Measurements from ENCODE around the gene HRCT1. TPM values are rescaled to one million over a fixed set of nuclear protein-coding genes. Genes with fewer than 3 reads are reported as not detected.

HRCT1 gene
- total RNA-seq, 1 experiment from 2014 or later, result 0.32 TPM

DNA sequence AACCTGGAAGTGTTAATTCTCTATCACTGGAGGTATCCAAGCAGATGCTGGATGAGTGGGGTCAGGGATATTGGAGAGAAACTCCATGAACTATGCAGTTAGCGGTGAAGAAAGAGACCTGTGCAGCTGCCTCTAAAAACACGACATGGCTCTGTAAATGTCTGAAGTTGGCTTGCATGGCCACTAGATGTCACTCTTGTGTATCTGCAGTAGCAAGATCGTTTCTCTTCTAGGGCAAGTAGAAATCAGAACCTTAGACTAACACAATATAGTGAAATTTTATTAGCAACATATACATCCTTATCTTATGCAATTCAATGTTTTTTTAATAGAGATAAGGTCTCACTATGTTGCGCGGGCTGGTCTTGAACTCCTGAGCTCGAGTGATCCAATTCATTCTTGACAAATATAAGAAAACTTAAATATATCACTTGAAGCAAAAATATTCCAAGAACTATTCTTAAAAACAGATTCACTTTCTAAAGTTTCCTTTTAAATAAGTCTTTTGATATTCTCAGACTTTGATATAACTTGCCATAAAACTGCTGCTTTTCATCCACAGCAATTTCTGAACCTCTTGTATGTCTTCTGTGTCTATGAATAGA lies 49.0 kb downstream of the HRCT1 start (continued):
- TF ChIP-seq TCF7L2 (IDR thresholded peaks at IDR 0.05; ENCODE audit: borderline replicate concordance, extremely low read depth, insufficient read depth, insufficient read length), result no peak

- Histone ChIP-seq H3K36me3 (ENCODE audit: control insufficient read depth in 1 of 2, insufficient read depth in 2 of 2, low read length in 2 of 2) (no peaks in the 10 kb centered on the region), H3K9me3 (ENCODE audit: control insufficient read depth in 1 of 2, insufficient read depth in 1 of 2, low read depth in 1 of 2, low read length in 2 of 2) (no peaks in the 10 kb centered on the region), H4K20me1 (ENCODE audit: insufficient read depth) (no peaks in the 10 kb centered on the region), H3K79me2 (ENCODE audit: insufficient read depth, low read length) (no peaks in the 10 kb centered on the region), H3K4me2 (ENCODE audit: low read length) (no peak overlapping the region), H3K27me3 (ENCODE audit: insufficient read depth, low read length) (no peaks in the 10 kb centered on the region), H3K27ac (ENCODE audit: low read depth, low read length) (no peak overlapping the region), H2AFZ (ENCODE audit: low read depth, low read length, poor library complexity, severe bottlenecking) (no peak overlapping the region), H3K4me3 (replicated peaks in 1 of 2; ENCODE audit: low read depth in 1 of 2, low read length in 2 of 2) (no peak overlapping the region), H3K4me1 (ENCODE audit: control insufficient read depth in 1 of 2, insufficient read depth in 2 of 2, low read length in 2 of 2) (peaks cover 0 to 4% of the 10 kb centered on the region in 2 experiments; a peak in 3 of 4 replicates), H3K9me2 (ENCODE audit: insufficient read depth) (no peaks in the 10 kb centered on the region), H3K9ac (ENCODE audit: low read length) (no peak overlapping the region)
- intact Hi-C loops (cut with micrococcal nuclease), result loop anchor here (5.0 kb wide), 1 partner anchor 211 kb away; the partner anchor contains the start of gene CCIN
- CTCF ChIA-PET, result interaction anchor here (3.2 to 4.1 kb wide), 2 partner anchors 11 to 67 kb away, joined by 32 to 46 read pairs; no protein-coding TSS in a partner anchor
- POLR2A ChIA-PET, result no interaction called here
- no TSS peak for BruUV-seq (replicated peaks)
- DNase-seq (ENCODE audit: low read depth, low spot score) (no peak), ATAC-seq (no peak)
- TF ChIP-seq MAX (IDR thresholded peaks at IDR 0.05) (no peak), ZFX (IDR thresholded peaks at IDR 0.05) (no peak), ZNF274 (IDR thresholded peaks at IDR 0.05; ENCODE audit: low read depth, low read length) (no peak), SRF (IDR thresholded peaks at IDR 0.05; ENCODE audit: low read depth) (no peak), POLR2AphosphoS5 (IDR thresholded peaks at IDR 0.05; ENCODE audit: low read depth, low read length) (no peak)
- TF ChIP-seq, protein P1, sequence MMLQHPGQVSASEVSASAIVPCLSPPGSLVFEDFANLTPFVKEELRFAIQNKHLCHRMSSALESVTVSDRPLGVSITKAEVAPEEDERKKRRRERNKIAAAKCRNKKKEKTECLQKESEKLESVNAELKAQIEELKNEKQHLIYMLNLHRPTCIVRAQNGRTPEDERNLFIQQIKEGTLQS (IDR thresholded peaks at IDR 0.05), result no peak
- RAD21 ChIA-PET (ENCODE audit: low non-redundant PET in 1 of 2, low total read pairs in 2 of 2, uncharacterized antibody in 2 of 2, unreplicated experiment in 2 of 2), result no interaction called here
Observed at GRCh38 chr9:35956651-35957050, 50.6 kb downstream of the HRCT1 start.

Other genes starting within 250 kb of the HRCT1 start
- 30,969 TPM for gene RMRP, start 248.2 kb upstream of the HRCT1 start, total RNA-seq (2021; ENCODE audit: unreplicated experiment)
- 11.1 TPM for gene CCDC107, start 247.9 kb upstream of the HRCT1 start, total RNA-seq (2021; ENCODE audit: unreplicated experiment)
- 29.8 TPM for gene ARHGEF39, start 241.0 kb upstream of the HRCT1 start, total RNA-seq (2021; ENCODE audit: unreplicated experiment)
- 8.5 TPM for gene CA9, start 232.3 kb upstream of the HRCT1 start, total RNA-seq (2021; ENCODE audit: unreplicated experiment)
- gene TPM2, start 216.3 kb upstream of the HRCT1 start, total RNA-seq (2021; ENCODE audit: unreplicated experiment), result 278 TPM
- gene TLN1, start 174.0 kb upstream of the HRCT1 start, total RNA-seq (2021; ENCODE audit: unreplicated experiment), result 144 TPM
- gene CREB3, start 173.5 kb upstream of the HRCT1 start, total RNA-seq (2021; ENCODE audit: unreplicated experiment), result 22.3 TPM
- 63.6 TPM for gene GBA2, start 157.0 kb upstream of the HRCT1 start, total RNA-seq (2021; ENCODE audit: unreplicated experiment)
- 32.6 TPM for gene RGP1, start 156.9 kb upstream of the HRCT1 start, total RNA-seq (2021; ENCODE audit: unreplicated experiment)
- gene MSMP, start 151.9 kb upstream of the HRCT1 start, total RNA-seq (2021; ENCODE audit: unreplicated experiment), result 1.2 TPM
- 18.8 TPM for gene NPR2, start 114.6 kb upstream of the HRCT1 start, total RNA-seq (2021; ENCODE audit: unreplicated experiment)
- gene SPAG8, start 93.9 kb upstream of the HRCT1 start, total RNA-seq (2021; ENCODE audit: unreplicated experiment), result 0.39 TPM
- gene HINT2, start 91.2 kb upstream of the HRCT1 start, total RNA-seq (2021; ENCODE audit: unreplicated experiment), result 49.0 TPM
- gene FAM221B, start 77.5 kb upstream of the HRCT1 start, total RNA-seq (2021; ENCODE audit: unreplicated experiment), result not detected
- 7.2 TPM for gene TMEM8B, start 77.0 kb upstream of the HRCT1 start, total RNA-seq (2021; ENCODE audit: unreplicated experiment)
- not detected for gene OR13J1, start 35.8 kb upstream of the HRCT1 start, total RNA-seq (2021; ENCODE audit: unreplicated experiment)
- gene SPAAR, start 3.3 kb downstream of the HRCT1 start, total RNA-seq (2021; ENCODE audit: unreplicated experiment), result not detected
- gene OR2S2, start 52.0 kb downstream of the HRCT1 start, total RNA-seq (2021; ENCODE audit: unreplicated experiment), result not detected
- 3.8 TPM for gene RECK, start 130.7 kb downstream of the HRCT1 start, total RNA-seq (2021; ENCODE audit: unreplicated experiment)
- 14.5 TPM for gene GLIPR2, start 230.5 kb downstream of the HRCT1 start, total RNA-seq (2021; ENCODE audit: unreplicated experiment)

Data from HCT116 (cell line).